NOMO-1 treated with dmso at 0.1 percent for 144 hours (cell line): ENCODE results near the gene TKFC.

Source experiments
- DNase-seq: peaks from one replicate; lab custom pipeline; 2025; ENCODE audit not compliant: unreplicated experiment; lab: John Stamatoyannopoulos, UW

TKFC gene

DNA sequence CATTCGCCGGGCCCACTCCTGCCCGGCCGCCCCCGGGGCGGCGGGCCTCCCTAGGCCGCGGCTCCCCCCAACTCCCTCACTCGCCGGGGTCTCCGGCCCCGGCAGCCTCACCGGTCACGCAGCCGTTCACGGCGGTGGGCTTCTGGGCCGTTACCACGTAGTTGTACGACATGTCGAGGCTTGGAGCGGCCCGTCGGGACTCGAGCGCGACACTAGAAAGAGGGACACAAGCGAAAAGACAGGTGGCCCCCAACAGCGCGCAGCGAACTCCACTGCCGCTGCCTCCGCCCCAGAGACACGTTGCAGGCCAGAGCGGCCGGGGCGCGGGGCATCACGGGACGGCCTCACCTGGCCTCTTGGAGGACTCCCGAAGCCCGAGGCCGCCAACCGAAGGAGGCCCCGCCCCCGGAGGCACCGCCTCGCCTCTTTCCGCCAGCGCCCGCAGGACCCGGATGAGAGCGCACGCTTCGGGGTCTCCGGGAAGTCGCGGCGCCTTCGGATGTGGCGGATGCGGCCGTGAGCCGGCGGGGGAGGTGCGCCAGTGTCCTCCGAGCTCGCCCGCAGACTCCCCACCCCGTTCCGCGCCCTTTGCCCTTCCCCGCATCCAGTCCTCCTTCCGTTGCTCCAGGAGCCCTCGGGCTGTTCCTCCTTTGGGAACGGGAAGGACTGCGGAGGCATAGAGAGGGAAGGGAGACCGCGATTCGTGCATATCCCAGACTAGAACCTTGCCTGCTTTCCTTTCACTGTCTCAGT, at the start of gene TKFC, which contains the start of gene DDB1:
TKFC (plus strand) TSS at position 432 of the 753 bp plus-strand sequence. CDS start 1,501 bp downstream, outside the sequence.
DDB1 (minus strand) TSS at position 309 of the 753 bp plus-strand sequence; CDS start at position 172, 137 bp downstream.
- DNase-seq, result peak; percentile 92

DNA sequence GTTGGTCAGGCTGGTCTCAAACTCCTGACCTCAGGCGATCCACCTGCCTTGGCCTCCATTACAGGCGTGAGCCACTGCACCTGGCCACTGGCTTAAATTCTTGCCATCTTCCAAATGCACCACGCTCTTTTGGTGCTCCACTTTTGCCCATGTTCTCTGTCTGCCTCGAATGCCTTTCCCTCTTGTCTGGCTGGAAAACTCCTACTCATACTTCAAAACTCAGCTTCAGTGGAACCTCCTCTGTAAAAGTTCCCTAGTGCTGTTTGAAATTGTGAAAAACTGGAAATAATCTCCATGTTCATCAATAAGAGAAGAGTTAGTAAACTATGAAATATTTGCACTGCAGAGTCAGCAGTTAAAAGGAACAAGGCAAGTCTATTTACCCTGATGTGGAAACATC, 49.4 kb upstream of the TKFC start:
- no peak for DNase-seq

DNA sequence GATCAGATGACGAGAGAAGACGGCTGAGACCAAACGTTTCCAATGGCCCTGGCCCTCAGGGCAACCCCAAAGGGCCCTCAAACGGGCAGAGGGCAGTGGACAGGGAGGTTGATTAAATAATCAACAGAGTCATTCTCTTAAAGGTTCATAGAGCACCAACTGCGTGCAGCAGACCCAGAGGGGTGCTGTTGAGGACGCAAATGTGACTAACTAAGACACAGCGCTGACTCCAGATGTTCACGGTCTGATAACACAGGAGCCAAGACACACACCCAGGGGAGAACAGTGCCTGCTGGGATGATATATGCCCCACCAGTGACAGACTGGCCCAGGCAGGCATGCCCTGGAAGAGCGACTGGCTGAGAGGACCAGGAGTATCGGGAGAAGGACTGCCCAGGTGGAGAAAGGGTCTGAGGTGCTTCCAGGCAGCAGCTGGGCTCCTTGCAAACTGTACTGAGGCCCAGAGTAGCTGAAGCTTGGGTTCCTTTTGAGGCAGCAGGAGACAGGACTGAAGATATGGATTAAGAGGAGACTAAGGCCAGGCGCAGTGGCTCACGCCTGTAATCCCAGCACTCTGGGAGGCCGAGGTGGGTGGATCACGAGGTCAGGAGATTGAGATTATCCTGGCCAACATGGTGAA, 45.6 kb upstream of the TKFC start:
- DNase-seq, result no peak

DNA sequence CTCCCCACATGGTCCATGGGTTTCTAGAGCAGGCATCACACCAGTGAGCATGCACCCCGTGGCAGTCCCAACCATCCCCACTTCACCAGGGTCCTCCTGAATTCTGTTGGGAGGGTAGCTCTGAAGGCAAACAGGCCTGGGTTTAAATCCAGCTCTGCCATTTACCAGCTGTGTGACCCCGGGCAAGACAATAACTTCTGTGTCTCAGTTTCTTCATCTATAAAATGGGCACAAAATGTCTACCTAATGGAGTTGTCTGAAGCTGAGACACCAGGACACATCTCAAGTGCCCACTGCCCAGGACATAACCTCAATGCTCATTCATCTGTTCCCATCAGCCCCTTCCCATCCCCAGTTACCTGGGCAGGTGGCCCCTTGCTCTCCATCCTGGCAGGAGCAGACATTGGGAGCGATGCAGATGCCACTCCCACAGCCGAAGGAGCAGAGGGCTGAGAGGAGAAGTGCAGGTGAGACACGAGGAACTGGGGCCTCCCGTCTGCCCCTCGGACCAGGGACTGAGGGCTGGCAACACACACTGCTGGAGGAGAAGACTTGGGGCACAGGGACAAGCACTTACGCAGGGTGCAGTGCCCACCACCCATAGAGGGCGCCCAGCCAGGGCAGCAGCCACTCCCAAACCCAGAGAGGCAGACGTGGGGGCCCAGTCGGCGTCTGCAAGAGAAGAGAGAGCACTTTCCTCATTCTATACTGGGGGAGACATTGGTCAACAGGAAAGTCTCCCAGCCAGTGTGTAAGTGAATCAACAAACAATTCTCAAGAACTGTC, 41.9 kb upstream of the TKFC start:
- DNase-seq, result no peak

- DNase-seq, result no peak
Observed at GRCh38 chr11:61292356-61292755, 40.7 kb upstream of the TKFC start.

DNA sequence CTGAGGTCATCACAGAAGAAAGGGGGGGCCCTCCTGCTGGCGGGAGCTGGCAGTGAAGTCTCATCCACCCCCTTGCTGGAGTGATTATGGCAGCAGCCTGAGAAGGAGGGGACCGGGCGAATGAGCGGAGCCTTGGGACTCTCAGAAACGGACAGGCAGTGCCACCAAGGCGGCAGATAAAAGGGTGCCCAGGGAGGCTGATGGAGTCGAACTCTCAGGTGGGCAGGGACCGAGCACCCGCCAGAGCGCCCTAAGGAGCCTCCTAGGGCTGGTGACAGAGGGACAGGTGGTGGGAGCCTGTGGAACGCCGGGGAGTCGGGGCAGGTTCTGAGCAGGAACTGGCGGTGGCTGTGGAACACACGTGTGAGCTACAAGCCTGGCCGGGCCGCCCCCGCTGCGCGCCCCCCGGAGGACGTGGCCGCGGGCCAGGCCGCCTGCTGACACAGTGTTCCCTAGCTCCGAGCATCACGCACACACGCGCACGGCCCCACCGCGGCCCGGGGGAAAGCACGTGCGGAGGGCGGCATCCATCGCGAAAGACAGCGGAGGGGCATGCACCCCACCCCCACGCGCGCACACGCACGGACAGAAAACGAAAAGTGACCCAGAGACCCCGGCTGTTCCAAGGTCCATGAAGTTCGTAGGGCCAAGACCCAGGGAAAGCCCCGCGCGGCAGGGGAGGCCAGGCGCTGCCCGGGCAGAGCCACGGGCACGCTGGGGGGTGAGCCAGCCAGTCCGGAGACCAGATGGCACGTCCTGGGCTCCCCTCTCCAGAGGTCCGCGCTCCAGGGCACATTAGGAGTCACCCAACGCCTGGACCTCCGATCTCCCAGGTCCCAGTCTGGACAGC, 38.9 kb upstream of the TKFC start:
- DNase-seq, result no peak

- DNase-seq, result peak; percentile 45
Observed at GRCh38 chr11:61294717-61295595, 38.1 kb upstream of the TKFC start, which contains the start of gene VWCE. VWCE (minus strand) TSS chr11:61295316; CDS start chr11:61295037, 279 bp downstream.

GRCh38 chr11:61295596-61295926, 37.5 kb upstream of the TKFC start:
- DNase-seq, result no peak

GRCh38 chr11:61297341-61297740, 35.7 kb upstream of the TKFC start:
- no peak for DNase-seq

- no peak for DNase-seq
Observed at GRCh38 chr11:61297746-61298145, 35.3 kb upstream of the TKFC start.

DNA sequence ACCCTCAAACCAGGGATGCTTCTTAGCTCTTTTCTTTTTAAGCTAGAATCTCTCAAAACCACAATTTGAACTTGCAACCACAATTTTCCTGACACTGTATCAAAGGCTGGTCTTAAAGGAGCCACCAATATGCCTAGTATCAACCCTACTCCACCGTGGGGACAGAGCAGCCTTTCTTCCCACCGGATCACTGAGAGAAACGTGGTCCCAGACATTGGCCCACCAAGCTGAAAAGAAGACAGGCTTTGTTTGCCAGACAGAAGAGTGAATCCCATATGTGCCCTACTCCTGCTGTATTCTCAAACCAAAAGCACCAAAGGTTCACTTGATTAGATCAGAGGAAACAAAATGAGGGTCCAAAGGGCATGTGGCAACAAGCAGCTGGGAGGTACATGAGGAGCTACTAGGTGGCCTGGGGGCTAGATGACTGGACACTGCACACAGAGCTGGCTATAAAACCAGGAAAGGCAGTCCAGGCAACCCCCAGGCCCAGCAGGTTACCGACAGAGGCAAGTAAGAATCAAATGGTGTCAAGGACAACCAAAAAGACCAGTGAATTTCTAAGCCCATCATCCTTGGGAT, 34.3 kb upstream of the TKFC start:
- no peak for DNase-seq

- DNase-seq, result no peak
Observed at GRCh38 chr11:61302550-61302949, 30.5 kb upstream of the TKFC start.

DNA sequence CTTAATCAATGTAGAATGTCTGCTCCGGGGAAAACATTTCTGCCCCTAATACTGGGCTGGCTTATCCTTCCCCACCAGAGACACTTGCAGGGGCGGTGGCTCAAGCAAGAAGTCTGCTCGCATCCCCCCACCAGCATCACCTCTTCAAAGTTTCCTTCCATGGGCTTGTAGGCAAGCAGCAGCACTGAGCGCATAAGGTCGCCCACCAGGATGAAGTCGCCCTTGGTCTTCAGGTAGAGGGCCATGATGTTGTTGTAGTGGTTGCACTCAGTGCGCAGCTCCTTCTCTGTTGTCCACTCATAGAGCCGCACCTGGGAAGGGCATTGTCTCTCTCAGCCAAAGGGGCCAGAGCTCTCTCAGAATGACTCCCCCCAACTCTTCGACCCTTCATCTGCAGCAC, 29.3 kb upstream of the TKFC start:
- no peak for DNase-seq

- no peak for DNase-seq
Observed at GRCh38 chr11:61305417-61305816, 27.6 kb upstream of the TKFC start.

GRCh38 chr11:61306221-61306620, 26.8 kb upstream of the TKFC start:
- no peak for DNase-seq

- no peak for DNase-seq
Observed at GRCh38 chr11:61307354-61307753, 25.7 kb upstream of the TKFC start.

DNA sequence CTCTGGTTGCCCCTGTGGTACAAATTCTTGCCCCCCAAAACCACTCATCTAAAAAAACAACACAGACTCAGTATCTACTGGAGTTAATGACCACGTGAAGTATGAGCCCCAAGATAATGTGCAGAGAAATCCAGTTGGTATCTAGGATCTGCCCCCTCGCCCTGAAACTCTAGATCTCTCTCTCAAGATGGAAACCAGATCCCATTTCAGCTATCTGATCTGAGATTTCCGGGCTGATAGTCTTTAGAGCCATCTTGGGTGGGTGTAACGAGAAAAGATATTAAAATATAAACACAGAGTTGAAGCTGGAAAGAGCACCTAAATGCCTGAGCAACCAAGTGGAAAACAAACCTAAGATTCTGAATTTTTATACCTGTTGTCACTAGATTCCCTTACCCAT, 23.9 kb upstream of the TKFC start:
- no peak for DNase-seq

DNA sequence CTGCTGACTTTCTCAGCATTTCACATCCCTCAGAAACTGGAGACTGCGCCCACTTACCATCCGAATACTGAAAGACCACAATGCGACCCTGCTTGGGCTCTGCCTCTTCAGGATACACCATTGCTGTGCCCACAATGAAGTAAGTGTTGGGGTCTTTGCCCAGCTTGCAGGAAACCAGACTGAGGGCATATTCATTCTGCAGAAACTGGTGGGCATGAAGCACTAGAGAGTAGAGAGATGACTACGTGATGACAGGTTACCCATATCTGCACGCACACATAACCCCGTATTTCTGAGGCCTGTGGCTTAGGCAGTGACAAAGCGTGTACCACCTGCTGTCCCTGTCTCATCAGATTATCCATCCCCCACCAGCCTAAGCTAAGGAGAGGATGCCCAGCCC, 23.3 kb upstream of the TKFC start:
- no peak for DNase-seq

GRCh38 chr11:61310749-61311148, 22.3 kb upstream of the TKFC start:
- DNase-seq, result no peak

GRCh38 chr11:61315260-61315659, 17.8 kb upstream of the TKFC start:
- no peak for DNase-seq
